ENCODE results near the gene ARID5B. TPM values are rescaled to one million over a fixed set of nuclear protein-coding genes. Genes with fewer than 3 reads are reported as not detected.

ARID5B gene
- total and polyA plus RNA-seq, 2 of the 4 experiments (the other 2 are of a cell fraction): 41.0 to 125 TPM

DNA sequence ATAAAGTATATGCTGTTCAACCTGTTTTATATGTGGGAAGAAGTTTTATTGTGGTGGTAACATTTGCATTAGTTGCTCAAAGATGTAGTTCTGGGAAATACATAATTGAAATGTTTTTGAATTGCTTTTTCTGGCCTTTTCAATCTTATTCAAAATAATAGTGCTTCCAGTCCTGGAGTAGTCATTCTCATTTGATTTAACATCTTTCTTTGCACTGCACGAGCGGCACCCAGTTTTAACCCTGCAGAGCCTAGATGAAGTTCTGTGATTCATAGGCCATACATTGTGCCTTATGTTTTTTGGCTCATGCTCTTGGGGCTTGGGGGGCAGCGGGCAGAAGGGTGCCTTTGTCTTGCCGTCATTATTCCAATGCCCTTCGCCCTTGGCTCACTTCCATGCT, 9.9 kb downstream of the ARID5B start:
- in situ Hi-C loops (cut with MboI; ENCODE audit: low sequenced_read_pairs) (no loop called here), dilution Hi-C loops (cut with HindIII; ENCODE audit: low sequenced_read_pairs, unreplicated experiment) (no loop called here), intact Hi-C loops (cut with micrococcal nuclease) (no loop called here)
- Histone ChIP-seq H3K9ac (ENCODE audit: low read depth, low read length) (no peak overlapping the region), H3K4me2 (ENCODE audit: low read depth, low read length) (peak overlapping the region; percentile 16; the same call in 1 of the 2 replicates), H3K56ac (ENCODE audit: extremely low read depth, insufficient read depth, low read length) (no peak overlapping the region), H4K5ac (ENCODE audit: low read depth, low read length) (no peak overlapping the region), H3K79me1 (ENCODE audit: low read depth in 1 of 2, low read length in 2 of 2) (peaks cover 31 to 79% of the 10 kb centered on the region in 2 experiments), H3K9me3 (ENCODE audit: control insufficient read depth, insufficient read depth, low read length) (no peaks in the 10 kb centered on the region), H3K27ac (ENCODE audit: insufficient read depth, low read length) (peak overlapping the region; percentile 37; the same call in 1 of the 2 replicates), H4K8ac (ENCODE audit: low read depth in 2 of 2, low read length in 2 of 2) (no peak overlapping the region), H3K23ac (ENCODE audit: low read depth, low read length) (peak overlapping the region; percentile 44; the same call in 1 of the 2 replicates), H2BK5ac (ENCODE audit: low read depth, low read length, poor library complexity, severe bottlenecking) (no peak overlapping the region), H2AK5ac (ENCODE audit: low read depth, low read length) (no peak overlapping the region), H3K18ac (ENCODE audit: low read depth, low read length) (no peak overlapping the region), H2BK15ac (ENCODE audit: low read depth, low read length) (no peak overlapping the region), H3K36me3 (ENCODE audit: control insufficient read depth, insufficient read depth, low read length) (peaks cover 42% of the 10 kb centered on the region), H3K4me1 (ENCODE audit: control insufficient read depth, insufficient read depth, low read length) (peaks cover 9% of the 10 kb centered on the region; the same call in 1 of the 2 replicates), H4K91ac (ENCODE audit: insufficient read depth, low read depth, low read length) (no peak overlapping the region), H3K14ac (replicated peaks; ENCODE audit: low read depth, low read length) (no peak overlapping the region; the same call in 1 of the 2 replicates), H4K20me1 (ENCODE audit: insufficient read depth, low read length) (peaks cover 66% of the 10 kb centered on the region), H3K27me3 (ENCODE audit: control insufficient read depth, insufficient read depth, low read length) (no peaks in the 10 kb centered on the region), H3K4me3 (ENCODE audit: insufficient read depth, low read depth, low read length) (no peak overlapping the region), H2BK20ac (ENCODE audit: low read depth, low read length) (no peak overlapping the region), H3K9me1 (ENCODE audit: insufficient read depth, low read length) (peaks cover 16% of the 10 kb centered on the region), H3K4ac (ENCODE audit: low read depth, low read length) (no peak overlapping the region), H2AK9ac (replicated peaks; ENCODE audit: low read depth, low read length, poor library complexity) (no peak overlapping the region), H2AFZ (replicated peaks; ENCODE audit: low read length, poor library complexity) (no peak overlapping the region), H2BK120ac (ENCODE audit: low read depth, low read length) (no peak overlapping the region)
- WGBS, 2 experiments (ENCODE audit: extremely low coverage in 2 of 2, insufficient read length in 1 of 2): no CpG with 5 or more reads among the region's 5 CpGs
- no peak for TF ChIP-seq NFE2L2 (IDR thresholded peaks at IDR 0.05; ENCODE audit: low read depth, low read length)
- no peak for TF ChIP-seq MAFK (IDR thresholded peaks at IDR 0.05; ENCODE audit: low read depth, low read length)
- no peak for TF ChIP-seq RFX5 (IDR thresholded peaks at IDR 0.05; ENCODE audit: low read depth, low read length)
- no TSS peak for BruUV-seq (replicated peaks)
- ATAC-seq (ENCODE audit: low read depth): no peak
- POLR2A ChIA-PET (ENCODE audit: unreplicated experiment): no interaction called here
- DNase-seq: no peak
- CTCF ChIA-PET: no interaction called here
